A549 (cell line): ENCODE results near the gene BCDIN3D. TPM values are rescaled to one million over a fixed set of nuclear protein-coding genes. Genes with fewer than 3 reads are reported as not detected.

ENCODE experiments used
- ATAC-seq, 2 experiments: fragments of 200-7000 bp in 1 of 2; fragments of >200 bp in 1 of 2; cut with Nextera tagmentation in 1 of 2; cut with Tn5 transposase in 1 of 2; 3 replicates each; pipeline versions ENCODE4 v1.8.0 to v1.9.1; 2018 to 2020; ENCODE audit warnings: mild to moderate bottlenecking in 1 of 2, moderate library complexity in 1 of 2
- CTCF ChIA-PET: fragments of 300-600 bp; sonication (Branson Sonifier 250); formaldehyde crosslinking; extraction: SDS; loops from one replicate; lab custom pipeline; 2021; ENCODE audit warnings: antibody characterized with exemption, inconsistent platforms; lab: Yijun Ruan, JAX
- POLR2A ChIA-PET: fragments of 350-600 bp; formaldehyde crosslinking; extraction: SDS; loops from one replicate; lab custom pipeline; 2021; ENCODE audit warnings: antibody characterized with exemption, inconsistent platforms; lab: Yijun Ruan, JAX
- DNase-seq, 2 experiments: peaks; one replicate each; pipeline versions ENCODE4 v3.0.0 to v3.0.0-alpha.2; 2011 to 2016; ENCODE audit warnings: low read depth in 1 of 2, low spot score in 1 of 2
- FAIRE-seq: peaks from 2 replicates; lab custom pipeline; 2011; peaks lifted over from hg19 to GRCh38; lab: Jason Lieb, UNC
- H3K27ac ChIP-seq, 2 experiments: fragments of >200 bp; sonication (Bioruptor Twin); formaldehyde crosslinking; 3 replicates each; pipeline ENCODE4 v1.5.1; 2016 to 2017
- H3K4me1 ChIP-seq: fragments of >200 bp; sonication (Bioruptor Twin); formaldehyde crosslinking; 3 replicates; pipeline ENCODE4 v1.6.1; 2016
- H3K4me2 ChIP-seq: fragments of >200 bp; sonication (Bioruptor Twin); formaldehyde crosslinking; 3 replicates; pipeline ENCODE4 v1.6.1; 2016
- H3K4me3 ChIP-seq: fragments of >200 bp; sonication (Bioruptor Twin); formaldehyde crosslinking; 3 replicates; pipeline ENCODE4 v1.5.1; 2016
- H3K9me3 ChIP-seq: fragments of >200 bp; sonication (Bioruptor Twin); formaldehyde crosslinking; 3 replicates; pipeline ENCODE4 v1.6.1; 2016
- ATOH8 ChIP-seq: fragments of 250-450 bp; sonication (Bioruptor Pico); IDR thresholded peaks from 2 replicates; pipeline ENCODE4 v1.5.0; 2020; ENCODE audit warnings: low read depth, mild to moderate bottlenecking, moderate library complexity
- BHLHE40 ChIP-seq: IDR thresholded peaks from 2 replicates; pipeline ENCODE4 v1.6.1; 2012; ENCODE audit warnings: low read depth, low read length, inconsistent platforms
- CBX2 ChIP-seq: fragments of 200-600 bp; sonication (generic); IDR thresholded peaks from 2 replicates; pipeline ENCODE4 v1.6.1; 2016; ENCODE audit warnings: low read depth, mild to moderate bottlenecking, borderline replicate concordance
- CEBPB ChIP-seq, 2 experiments: fragments of >200 bp in 1 of 2; sonication (Bioruptor Twin) in 1 of 2; formaldehyde crosslinking in 1 of 2; IDR thresholded peaks; 2 replicates each; pipeline ENCODE4 v1.6.1; 2012 to 2016
- CHD2 ChIP-seq: fragments of 150-350 bp; IDR thresholded peaks from 2 replicates; pipeline ENCODE4 v1.6.1; 2014; ENCODE audit warnings: low read length; ENCODE audit not compliant: partially characterized antibody
- EHMT2 ChIP-seq: fragments of 200-600 bp; sonication (generic); IDR thresholded peaks from 2 replicates; pipeline ENCODE4 v1.6.1; 2016; ENCODE audit warnings: antibody characterized with exemption, low read depth, mild to moderate bottlenecking, moderate library complexity
- EP300 ChIP-seq, 2 experiments: fragments of >200 bp; sonication (Bioruptor Twin); formaldehyde crosslinking; IDR thresholded peaks; 2 replicates in 1 of 2; 3 replicates in 1 of 2; pipeline ENCODE4 v1.6.1; 2016 to 2017
- FOSB ChIP-seq: fragments of 250-450 bp; sonication (Bioruptor Pico); IDR thresholded peaks from 2 replicates; pipeline ENCODE4 v1.5.0; 2020; ENCODE audit warnings: mild to moderate bottlenecking, moderate library complexity
- HEYL ChIP-seq: fragments of 250-450 bp; sonication (Bioruptor Pico); IDR thresholded peaks from 2 replicates; pipeline ENCODE4 v1.8.0; 2021; ENCODE audit warnings: mild to moderate bottlenecking, moderate library complexity
- HMGXB4 ChIP-seq: fragments of 250-450 bp; sonication (Bioruptor Pico); IDR thresholded peaks from 2 replicates; pipeline ENCODE4 v1.5.0; 2021; ENCODE audit warnings: mild to moderate bottlenecking, moderate library complexity, borderline replicate concordance
- HOXB13 ChIP-seq: fragments of 250-450 bp; sonication (Bioruptor Pico); IDR thresholded peaks from 2 replicates; pipeline ENCODE4 v1.5.0; 2020; ENCODE audit warnings: low read depth, mild to moderate bottlenecking, moderate library complexity
- KDM5A ChIP-seq: fragments of 200-600 bp; sonication (generic); IDR thresholded peaks from 2 replicates; pipeline ENCODE4 v1.6.1; 2016; ENCODE audit warnings: antibody characterized with exemption, mild to moderate bottlenecking
- MAZ ChIP-seq: fragments of 150-350 bp; IDR thresholded peaks from 2 replicates; pipeline ENCODE4 v1.6.1; 2014; ENCODE audit warnings: antibody characterized with exemption, low read depth, low read length, borderline replicate concordance
- NPAS2 ChIP-seq: fragments of 250-450 bp; sonication (Bioruptor Pico); IDR thresholded peaks from 2 replicates; pipeline ENCODE4 v1.8.0; 2022; ENCODE audit warnings: mild to moderate bottlenecking, moderate library complexity, borderline replicate concordance
- PHF8 ChIP-seq: fragments of 200-600 bp; sonication (generic); IDR thresholded peaks from 2 replicates; pipeline ENCODE4 v1.6.1; 2016; ENCODE audit warnings: low read depth, mild to moderate bottlenecking, antibody characterized with exemption, moderate library complexity, borderline replicate concordance
- POLR2AphosphoS2 ChIP-seq: conservative IDR thresholded peaks from 2 replicates; pipeline ENCODE4 v1.6.1; 2012; ENCODE audit warnings: low read length, improper control_type of control experiment, inconsistent platforms
- RNF2 ChIP-seq: fragments of 200-600 bp; sonication (generic); IDR thresholded peaks from 2 replicates; pipeline ENCODE4 v1.6.1; 2016; ENCODE audit warnings: low read depth, mild to moderate bottlenecking, antibody characterized with exemption, moderate library complexity, borderline replicate concordance
- TP53 ChIP-seq: fragments of 250-450 bp; sonication (Bioruptor Pico); IDR thresholded peaks from 2 replicates; pipeline ENCODE4 v1.5.0; 2021; ENCODE audit warnings: mild to moderate bottlenecking, moderate library complexity
- USF2 ChIP-seq: fragments of 450-650 bp; IDR thresholded peaks from 2 replicates; pipeline ENCODE4 v1.6.1; 2014; ENCODE audit warnings: antibody characterized with exemption
- ZC3H11A ChIP-seq: fragments of 450-650 bp; IDR thresholded peaks from 2 replicates; pipeline ENCODE4 v1.6.1; 2014; ENCODE audit warnings: antibody characterized with exemption, mild to moderate bottlenecking
- ZFP36 ChIP-seq: fragments of 450-650 bp; IDR thresholded peaks from 2 replicates; pipeline ENCODE4 v1.6.1; 2014; ENCODE audit warnings: borderline replicate concordance; ENCODE audit not compliant: partially characterized antibody
- WGBS: methylation state at CpG from one replicate; pipeline ENCODE4 v1.1.6; 2017; ENCODE audit errors: missing lambda C conversion rate; 5-methylcytosine and 5-hydroxymethylcytosine counted together
- polyA plus RNA-seq, 4 experiments: library from polyadenylated mRNA; depleted of rRNA in 3 of 4; stranded (reverse); fragments of >200 nt; fragmentation: RNase III in 1 of 4; extraction: RNeasy Plus Mini Kit Qiagen cat#74134 plus additional on column Dnase treatment in 1 of 4; gene quantifications; 2 replicates in 3 of 4; 3 replicates in 1 of 4; pipeline ENCODE4 v1.2.3, GENCODE V29; 2011 to 2017
- TF ChIP-seq, protein P1 (sequence below): IDR thresholded peaks from 2 replicates; pipeline ENCODE4 v1.6.1; 2012
- TF ChIP-seq, protein P2 (sequence below): fragments of >200 bp; sonication (Bioruptor Twin); formaldehyde crosslinking; IDR thresholded peaks from 2 replicates; pipeline ENCODE4 v1.6.1; 2016

BCDIN3D gene
- polyA plus RNA-seq, 2 of the 4 experiments (the other 2 are of a cell fraction), result 4.2 to 5.8 TPM

DNA sequence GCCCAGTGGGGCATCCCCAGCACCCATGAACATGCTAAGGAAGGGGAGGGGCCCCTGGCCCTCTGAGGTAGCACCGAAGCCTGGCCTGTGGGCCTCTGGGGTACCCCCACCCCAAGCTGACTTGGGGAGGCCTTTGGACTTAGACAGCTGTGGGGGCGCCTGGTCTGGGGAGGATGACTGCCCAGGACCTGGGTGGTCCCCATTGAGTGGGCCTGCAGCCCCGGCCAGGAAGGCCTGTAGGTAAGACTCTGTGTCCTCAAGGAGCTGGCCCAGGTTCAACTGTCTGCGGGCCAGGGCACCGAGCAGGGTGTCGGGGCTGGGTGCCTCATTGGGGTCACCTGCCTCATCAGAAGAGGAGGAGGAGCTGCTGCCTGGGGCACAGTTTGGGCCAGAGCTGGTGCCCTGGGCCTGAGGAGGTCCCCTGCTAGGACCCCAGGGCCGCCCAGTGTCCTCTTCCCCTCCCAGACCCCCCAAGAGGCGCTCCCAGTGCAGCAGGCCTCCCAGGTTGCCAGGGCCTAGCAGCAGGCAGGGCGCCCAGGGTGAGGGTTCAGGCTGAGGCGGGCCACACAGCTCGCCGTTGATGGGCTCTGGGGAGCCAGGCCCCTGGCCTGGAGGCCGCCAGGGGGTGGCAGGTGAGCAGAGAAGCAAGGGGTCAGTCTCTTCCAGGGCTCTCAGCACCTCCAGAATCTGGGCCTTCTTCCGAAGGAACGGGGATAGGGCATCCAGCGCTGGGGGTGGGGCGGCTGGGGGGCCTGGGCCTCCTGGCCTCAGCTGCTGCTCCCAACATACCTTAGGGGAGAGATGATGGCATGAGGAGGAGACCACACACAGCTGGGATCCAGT is 46.1 kb downstream of the BCDIN3D start:
- DNase-seq, result no peak
- POLR2A ChIA-PET, result no interaction called here
- Histone ChIP-seq H3K4me2 (no peak overlapping the region), H3K4me1 (0 out of 3 replicates have a peak, but pooled peaks cover 6% of the 10 kb centered on the region), H3K4me3 (no peak overlapping the region), H3K9me3 (no peaks in the 10 kb centered on the region), H3K27ac (no peak overlapping the region)
- 93% methylated on average over 9 of the region's 17 CpGs for whole genome bisulfite sequencing
- CTCF ChIA-PET, result interaction anchor here (0.8 to 3.9 kb wide), 8 partner anchors 17 to 170 kb away, joined by 3 to 27 read pairs (median 5); partner anchors contain the start of gene TMBIM6
- no peak for TF ChIP-seq TP53
- TF ChIP-seq CHD2, result no peak
- TF ChIP-seq ATOH8, result no peak
- TF ChIP-seq HOXB13 (CRISPR knock-in tag), result no peak
- no peak for TF ChIP-seq CEBPB (IDR thresholded peaks at IDR 0.05)
- TF ChIP-seq, protein P1, sequence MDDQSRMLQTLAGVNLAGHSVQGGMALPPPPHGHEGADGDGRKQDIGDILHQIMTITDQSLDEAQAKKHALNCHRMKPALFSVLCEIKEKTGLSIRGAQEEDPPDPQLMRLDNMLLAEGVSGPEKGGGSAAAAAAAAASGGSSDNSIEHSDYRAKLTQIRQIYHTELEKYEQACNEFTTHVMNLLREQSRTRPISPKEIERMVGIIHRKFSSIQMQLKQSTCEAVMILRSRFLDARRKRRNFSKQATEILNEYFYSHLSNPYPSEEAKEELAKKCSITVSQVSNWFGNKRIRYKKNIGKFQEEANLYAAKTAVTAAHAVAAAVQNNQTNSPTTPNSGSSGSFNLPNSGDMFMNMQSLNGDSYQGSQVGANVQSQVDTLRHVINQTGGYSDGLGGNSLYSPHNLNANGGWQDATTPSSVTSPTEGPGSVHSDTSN, result no peak
- no peak for TF ChIP-seq ZFP36
- no peak for TF ChIP-seq HEYL
- TF ChIP-seq POLR2AphosphoS2, result no peak
- no peak for TF ChIP-seq NPAS2 (CRISPR knock-in tag)
- no peak for ATAC-seq
- no peak for FAIRE-seq

DNA sequence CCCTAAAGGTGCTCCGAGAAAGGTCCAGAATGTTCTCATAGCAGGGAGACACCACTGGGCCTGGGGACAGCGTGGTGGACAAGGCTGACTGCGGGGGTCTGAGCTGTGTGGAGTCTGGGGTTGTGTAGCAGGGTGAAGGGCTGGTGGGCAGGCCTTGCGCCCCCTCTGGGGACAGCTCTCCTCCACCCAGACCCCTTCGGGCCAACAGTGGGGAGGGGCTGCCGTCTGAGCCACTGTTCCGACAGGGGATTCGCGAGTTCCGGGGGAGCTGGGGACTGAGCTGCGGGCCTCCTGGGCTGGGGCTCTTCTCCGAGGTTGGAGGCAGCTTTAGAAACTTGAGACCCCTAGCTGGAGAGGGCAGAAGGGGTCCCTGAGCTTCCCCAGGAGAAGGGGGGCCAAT is 46.8 kb downstream of the BCDIN3D start:
- Histone ChIP-seq H3K4me3 (no peak overlapping the region), H3K27ac (no peak overlapping the region), H3K4me2 (no peak overlapping the region), H3K9me3 (no peaks in the 10 kb centered on the region), H3K4me1 (0 out of 3 replicates have a peak, but pooled peaks cover 4% of the 10 kb centered on the region)
- ChIA-PET CTCF (interaction anchor here (0.8 to 3.9 kb wide), 8 partner anchors 17 to 171 kb away, joined by 3 to 27 read pairs (median 5); partner anchors contain the start of gene TMBIM6), POLR2A (no interaction called here)
- FAIRE-seq, result no peak
- no peak for TF ChIP-seq MAZ
- no peak for TF ChIP-seq PHF8
- WGBS, result 89% methylated on average over 9 of the region's 12 CpGs
- no peak for ATAC-seq
- no peak for DNase-seq

- DNase-seq (no peak), FAIRE-seq (no peak)
- POLR2A ChIA-PET, result no interaction called here
- no peak for TF ChIP-seq ZC3H11A
- no peak for TF ChIP-seq FOSB
- no peak for TF ChIP-seq MAZ
- TF ChIP-seq EP300 (IDR thresholded peaks at IDR 0.05), result no peak
- TF ChIP-seq HMGXB4 (CRISPR knock-in tag), result no peak
- no peak for TF ChIP-seq ATOH8
- TF ChIP-seq EHMT2, result no peak
- no peak for TF ChIP-seq CBX2
- no peak for TF ChIP-seq PHF8
- TF ChIP-seq ZFP36, result no peak
- no peak for TF ChIP-seq RNF2
- TF ChIP-seq BHLHE40, result no peak
- TF ChIP-seq USF2, result no peak
- TF ChIP-seq, protein P2, sequence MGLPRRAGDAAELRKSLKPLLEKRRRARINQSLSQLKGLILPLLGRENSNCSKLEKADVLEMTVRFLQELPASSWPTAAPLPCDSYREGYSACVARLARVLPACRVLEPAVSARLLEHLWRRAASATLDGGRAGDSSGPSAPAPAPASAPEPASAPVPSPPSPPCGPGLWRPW, result no peak
- TF ChIP-seq KDM5A, result no peak
Measured at GRCh38 chr12:49795654-49796105, 47.2 kb downstream of the BCDIN3D start.

More at GRCh38 chr12:49795654-49796105, 47.2 kb downstream of the BCDIN3D start:
- CTCF ChIA-PET, result interaction anchor here (0.6 to 3.9 kb wide), 8 partner anchors 15 to 171 kb away, joined by 3 to 27 read pairs (median 4); no protein-coding TSS in a partner anchor
- H3K9me3 ChIP-seq, result no peaks in the 10 kb centered on the region
- no peaks in the 10 kb centered on the region for H3K4me1 ChIP-seq
- 90% methylated on average over 6 of the region's 12 CpGs for WGBS
- no peak overlapping the region for H3K4me2 ChIP-seq
- ATAC-seq, result no peak
- H3K4me3 ChIP-seq, result no peak overlapping the region
- no peak overlapping the region for H3K27ac ChIP-seq
